K562 (cell line): Measurements from ENCODE around the gene PLCB1. TPM values are rescaled to one million over a fixed set of nuclear protein-coding genes. Genes with fewer than 3 reads are reported as not detected.
A peak's percentile ranks its signal among the peaks of the same experiment; 100 is the strongest.

Source experiments
- ATAC-seq: fragments of 200-7000 bp; cut with Tn5 transposase; 3 replicates; pipeline ENCODE4 v1.9.1; 2020; ENCODE audit warnings: moderate library complexity
- BruUV-seq: library from RNA; stranded (reverse); fragments of 400-500 nt; replicated peaks from 2 replicates; lab custom pipeline; 2021; lab: Mats Ljungman, UMichigan
- CTCF ChIA-PET: fragments of 300-600 bp; formaldehyde crosslinking; extraction: SDS; loops from one replicate; lab custom pipeline; 2021; ENCODE audit warnings: low intra/inter-chr PET ratio; lab: Yijun Ruan, JAX
- POLR2A ChIA-PET: fragments of 300-600, 350-650 bp; sonication (Branson Sonifier 250); formaldehyde crosslinking; extraction: SDS; loops from one replicate; lab custom pipeline; 2021; ENCODE audit warnings: antibody characterized with exemption, inconsistent platforms; lab: Yijun Ruan, JAX
- DNase-seq, 4 experiments: peaks; one replicate each; pipeline versions ENCODE4 v3.0.0 to v3.0.0-alpha.2; 2011 to 2018; ENCODE audit warnings: low spot score in 3 of 4, mixed read lengths in 3 of 4; ENCODE audit errors: extremely low read depth in 1 of 4
- FAIRE-seq: peaks from 2 replicates; lab custom pipeline; 2011; peaks lifted over from hg19 to GRCh38; lab: Jason Lieb, UNC
- H2AFZ ChIP-seq: 2 replicates; pipeline ENCODE4 v1.6.0; 2011; ENCODE audit warnings: low read depth, low read length, control low read depth, inconsistent platforms
- H3K27ac ChIP-seq: fragments of 200-600 bp; 3 replicates; pipeline ENCODE4 v1.8.0; 2011; ENCODE audit warnings: low read depth, mild to moderate bottlenecking, control low read depth, inconsistent platforms, low read length, moderate library complexity, mixed read lengths; ENCODE audit errors: extremely low read depth
- H3K27me3 ChIP-seq, 2 experiments: fragments of 300-600 bp in 1 of 2; 2 replicates in 1 of 2; 3 replicates in 1 of 2; pipeline versions ENCODE4 v1.6.0 to v1.8.0; 2011; ENCODE audit warnings: inconsistent platforms in 2 of 2, low read length in 2 of 2, mild to moderate bottlenecking in 1 of 2, mixed read lengths in 1 of 2, moderate library complexity in 1 of 2; ENCODE audit not compliant: control insufficient read depth in 2 of 2, insufficient read depth in 2 of 2
- H3K36me3 ChIP-seq: fragments of 300-600 bp; 3 replicates; pipeline ENCODE4 v1.8.0; 2011; ENCODE audit warnings: mild to moderate bottlenecking, low read length, inconsistent platforms; ENCODE audit not compliant: control insufficient read depth, insufficient read depth
- H3K4me1 ChIP-seq, 2 experiments: fragments of 200-600 bp in 1 of 2; replicated peaks in 1 of 2; 2 replicates in 1 of 2; 3 replicates in 1 of 2; pipeline versions ENCODE4 v1.5.1 to v1.8.0; 2011; ENCODE audit warnings: inconsistent platforms in 2 of 2, low read length in 2 of 2, mild to moderate bottlenecking in 1 of 2, mixed read lengths in 1 of 2, moderate library complexity in 1 of 2; ENCODE audit not compliant: control insufficient read depth in 2 of 2, insufficient read depth in 2 of 2
- H3K4me2 ChIP-seq: 2 replicates; pipeline ENCODE4 v1.6.1; 2011; ENCODE audit warnings: low read length, control low read depth, inconsistent platforms, mixed read lengths; ENCODE audit not compliant: insufficient read depth
- H3K4me3 ChIP-seq: fragments of 200-600 bp; sonication (generic), shearing (Covaris generic); 2 replicates; pipeline ENCODE4 v1.5.1; 2016; ENCODE audit warnings: control low read depth, inconsistent platforms
- H3K79me2 ChIP-seq: fragments of 200-600 bp; 3 replicates; pipeline ENCODE4 v1.8.0; 2011; ENCODE audit warnings: low read length, inconsistent platforms; ENCODE audit not compliant: control insufficient read depth, insufficient read depth
- H3K9ac ChIP-seq, 2 experiments: 2 replicates each; pipeline versions ENCODE4 v1.6.0 to v1.6.1; 2011; ENCODE audit warnings: low read depth in 2 of 2, low read length in 2 of 2, control low read depth in 1 of 2, inconsistent platforms in 1 of 2, mild to moderate bottlenecking in 1 of 2, mixed read lengths in 1 of 2; ENCODE audit not compliant: insufficient read depth in 1 of 2
- H3K9me1 ChIP-seq: one replicate; pipeline ENCODE4 v1.6.0; 2011; ENCODE audit warnings: inconsistent platforms, mild to moderate bottlenecking, low read length, moderate library complexity; ENCODE audit not compliant: control insufficient read depth, insufficient read depth
- H3K9me3 ChIP-seq: replicated peaks from 2 replicates; pipeline ENCODE4 v1.5.1; 2011; ENCODE audit warnings: low read depth, low read length, inconsistent platforms; ENCODE audit not compliant: control insufficient read depth, insufficient read depth
- H4K20me1 ChIP-seq: replicated peaks from 2 replicates; pipeline ENCODE4 v1.6.1; 2011; ENCODE audit warnings: low read length, inconsistent platforms, mixed read lengths; ENCODE audit not compliant: control insufficient read depth, insufficient read depth
- ATF7 ChIP-seq: fragments of 450-650 bp; IDR thresholded peaks from 2 replicates; pipeline ENCODE4 v1.7.1; 2014; ENCODE audit warnings: mild to moderate bottlenecking, moderate library complexity
- FOXJ2 ChIP-seq: fragments of 200-800 bp; sonication (Bioruptor generic); IDR thresholded peaks from 2 replicates; pipeline ENCODE4 v1.6.1; 2016; ENCODE audit warnings: missing genetic modification characterization, missing compliant biosample characterization
- GABPA ChIP-seq: fragments of 200-800 bp; sonication (Bioruptor generic); conservative IDR thresholded peaks from 2 replicates; pipeline ENCODE4 v1.6.1; 2016; ENCODE audit warnings: low read depth, missing genetic modification characterization, missing compliant biosample characterization
- JUNB ChIP-seq: fragments of 450-650 bp; formaldehyde crosslinking; conservative IDR thresholded peaks from 2 replicates; pipeline ENCODE4 v1.4.0; 2020; ENCODE audit warnings: mild to moderate bottlenecking
- MTA1 ChIP-seq: fragments of 450-650 bp; IDR thresholded peaks from 2 replicates; pipeline ENCODE4 v1.6.1; 2017; ENCODE audit warnings: borderline replicate concordance
- TCF3 ChIP-seq: sonication (generic); formaldehyde crosslinking; IDR thresholded peaks from 2 replicates; pipeline ENCODE4 v1.4.0; 2020; ENCODE audit warnings: mild to moderate bottlenecking, missing genetic modification reagents
- ZC3H4 ChIP-seq: sonication (generic); formaldehyde crosslinking; IDR thresholded peaks from 2 replicates; pipeline ENCODE4 v1.9.0; 2021; ENCODE audit warnings: missing genetic modification reagents, borderline replicate concordance
- ZC3H8 ChIP-seq: fragments of 450-650 bp; IDR thresholded peaks from 2 replicates; pipeline ENCODE4 v1.6.1; 2017
- WGBS: fragments of 100-300 bp; shearing (Covaris generic); methylation state at CpG from one replicate; pipeline ENCODE4 v1.1.6; 2016; ENCODE audit warnings: low coverage, mixed read lengths; ENCODE audit not compliant: insufficient coverage; ENCODE audit errors: missing lambda C conversion rate; 5-methylcytosine and 5-hydroxymethylcytosine counted together
- in situ Hi-C: fragments of 300-500 bp; cut with MboI; formaldehyde crosslinking; loops from 4 replicates; pipeline ENCODE4 v1.15.0; 2018; ENCODE audit warnings: inconsistent platforms, mixed read lengths
- intact Hi-C: fragments of 100-400 bp; cut with micrococcal nuclease; formaldehyde crosslinking; loops from 2 replicates; pipeline ENCODE4 v1.14.2; 2022
- polyA plus RNA-seq, 8 experiments: library from polyadenylated mRNA; depleted of rRNA in 4 of 8; stranded (reverse) in 5 of 8; unstranded in 3 of 8; fragments of >200 nt; fragmentation: Nextera tagmentation in 2 of 8; fragmentation: Illumina TruSeq in 1 of 8; extraction: Ambion mirVana in 2 of 8; extraction: Trizol in 1 of 8; gene quantifications; 2 replicates each; pipeline versions ENCODE4 v1.2.1 to v1.2.3, GENCODE V29; 2011 to 2014; ENCODE audit warnings: inconsistent platforms in 1 of 8, missing spikeins in 1 of 8
- total RNA-seq, 7 experiments: library from RNA; depleted of rRNA in 6 of 7; stranded (reverse); fragments of >200 nt in 6 of 7; fragmentation: Illumina TruSeq in 2 of 7; extraction: Trizol in 2 of 7; gene quantifications; 2 replicates each; pipeline versions ENCODE4 v1.2.1 to v1.2.3, GENCODE V29; 2011 to 2021; ENCODE audit warnings: low replicate concordance in 1 of 7

The PLCB1 gene
- total and polyA plus RNA-seq, 9 of the 15 experiments (the other 6 are each of a cell fraction or from before 2014, with no cell fraction given) = 0.34 to 3.1 (median 1.3) TPM

GRCh38 chr20:8812817-8813216 is 680.8 kb downstream of the PLCB1 start:
- Histone ChIP-seq H3K9ac (no peak overlapping the region), H3K4me1 (no peaks in the 10 kb centered on the region), H3K27ac (no peak overlapping the region), H3K9me1 (no peaks in the 10 kb centered on the region), H3K36me3 (no peaks in the 10 kb centered on the region), H3K4me2 (no peak overlapping the region), H3K9me3 (no peaks in the 10 kb centered on the region), H3K27me3 (no peaks in the 10 kb centered on the region), H3K4me3 (no peak overlapping the region), H4K20me1 (no peaks in the 10 kb centered on the region), H2AFZ (no peak overlapping the region), H3K79me2 (no peaks in the 10 kb centered on the region)
- BruUV-seq = no TSS peak
- CTCF ChIA-PET = no interaction called here
- DNase-seq = no peak
- POLR2A ChIA-PET = no interaction called here
- intact Hi-C loops (no loop called here), in situ Hi-C loops (no loop called here)
- 0 out of 2 replicates have a peak, but pooled peaks have one; percentile 27 for TF ChIP-seq GABPA (tag)
- TF ChIP-seq ZC3H8 = no peak
- FAIRE-seq = no peak
- ATAC-seq = no peak
- 0% methylated on average over 6 of the region's 7 CpGs for WGBS

GRCh38 chr20:8815208-8815607 is 683.1 kb downstream of the PLCB1 start:
- no peaks in the 10 kb centered on the region for H3K36me3 ChIP-seq
- WGBS = 0% methylated on average over 4 of the region's 4 CpGs
- H3K79me2 ChIP-seq = no peaks in the 10 kb centered on the region
- BruUV-seq = no TSS peak
- no peak overlapping the region for H3K9ac ChIP-seq
- H3K27me3 ChIP-seq = no peaks in the 10 kb centered on the region
- CTCF ChIA-PET = no interaction called here
- H3K9me3 ChIP-seq = no peaks in the 10 kb centered on the region
- H3K9me1 ChIP-seq = no peaks in the 10 kb centered on the region
- no peak for DNase-seq
- intact Hi-C loops = no loop called here
- TF ChIP-seq ATF7 (no peak), FOXJ2 (tag) (no peak), JUNB (CRISPR knock-in tag) (no peak), TCF3 (CRISPR knock-in tag) (no peak), ZC3H4 (CRISPR knock-in tag) (no peak), MTA1 (no peak)
- no peak overlapping the region for H2AFZ ChIP-seq
- in situ Hi-C loops = no loop called here
- no peaks in the 10 kb centered on the region for H4K20me1 ChIP-seq
- FAIRE-seq = no peak
- POLR2A ChIA-PET = no interaction called here
- no peaks in the 10 kb centered on the region for H3K4me1 ChIP-seq
- no peak overlapping the region for H3K27ac ChIP-seq
- no peak for ATAC-seq
- H3K4me3 ChIP-seq = no peak overlapping the region
- H3K4me2 ChIP-seq = no peak overlapping the region
